Caco-2 (cell line): ENCODE results near the gene SCN9A. TPM values are rescaled to one million over a fixed set of nuclear protein-coding genes. Genes with fewer than 3 reads are reported as not detected.
A peak's percentile ranks its signal among the peaks of the same experiment; 100 is the strongest.

Experiments used
- BruUV-seq: library from RNA; stranded (reverse); fragments of 400-500 nt; replicated peaks from 2 replicates; lab custom pipeline; 2021; lab: Mats Ljungman, UMichigan
- CTCF ChIA-PET: fragments of 300-600 bp; sonication (Branson Sonifier 250); formaldehyde crosslinking; loops from one replicate; lab custom pipeline; 2022; ENCODE audit warnings: antibody characterized with exemption; lab: Charles Lee
- POLR2A ChIA-PET: fragments of 300-600 bp; sonication (Branson Sonifier 250); formaldehyde crosslinking; loops from one replicate; lab custom pipeline; 2022; ENCODE audit warnings: antibody characterized with exemption; lab: Charles Lee
- DNase-seq, 2 experiments: peaks; one replicate each; pipeline versions ENCODE4 v3.0.0 to v3.0.0-alpha.2; 2020 to 2022
- H3K27me3 ChIP-seq: replicated peaks from 2 replicates; pipeline ENCODE4 v1.6.0; 2011; ENCODE audit warnings: low read length; ENCODE audit not compliant: control insufficient read depth, insufficient read depth
- H3K36me3 ChIP-seq: 2 replicates; pipeline ENCODE4 v1.5.1; 2011; ENCODE audit warnings: low read length; ENCODE audit not compliant: control insufficient read depth, insufficient read depth
- H3K4me1 ChIP-seq: fragments of 250-450 bp; sonication (Bioruptor Pico); 2 replicates; pipeline ENCODE4 v1.5.1; 2020; ENCODE audit warnings: mild to moderate bottlenecking
- H3K4me3 ChIP-seq: 2 replicates; pipeline ENCODE4 v1.5.1; 2011; ENCODE audit warnings: low read depth, mild to moderate bottlenecking, control low read depth, low read length
- H3K9me3 ChIP-seq: fragments of 250-450 bp; sonication (Bioruptor Pico); 2 replicates; pipeline ENCODE4 v1.5.1; 2020; ENCODE audit warnings: mild to moderate bottlenecking, moderate library complexity
- H3K27ac Mint-ChIP-seq: one replicate; pipeline ENCODE4 v1.8.0; 2022; ENCODE audit warnings: mixed read lengths; ENCODE audit not compliant: unreplicated experiment
- H3K27me3 Mint-ChIP-seq: one replicate; pipeline ENCODE4 v1.8.0; 2022; ENCODE audit warnings: mixed read lengths; ENCODE audit not compliant: insufficient read depth, unreplicated experiment
- H3K36me3 Mint-ChIP-seq: one replicate; pipeline ENCODE4 v1.8.0; 2022; ENCODE audit warnings: mild to moderate bottlenecking, mixed read lengths; ENCODE audit not compliant: insufficient read depth, unreplicated experiment
- H3K4me1 Mint-ChIP-seq: one replicate; pipeline ENCODE4 v1.8.0; 2022; ENCODE audit warnings: low read depth, mixed read lengths; ENCODE audit not compliant: unreplicated experiment
- H3K4me3 Mint-ChIP-seq: one replicate; pipeline ENCODE4 v1.8.0; 2022; ENCODE audit warnings: mild to moderate bottlenecking, moderate library complexity, mixed read lengths; ENCODE audit not compliant: unreplicated experiment
- H3K9me3 Mint-ChIP-seq: one replicate; pipeline ENCODE4 v1.8.0; 2022; ENCODE audit warnings: mixed read lengths; ENCODE audit not compliant: unreplicated experiment
- CTCF ChIP-seq, 2 experiments: fragments of 200-600 bp in 1 of 2; IDR thresholded peaks; 1 replicate in 1 of 2; 2 replicates in 1 of 2; pipeline versions ENCODE4 v1.5.1 to v1.8.0; 2011 to 2022; ENCODE audit warnings: antibody characterized with exemption in 1 of 2, control low read depth in 1 of 2, inconsistent platforms in 1 of 2, low read depth in 1 of 2, low read length in 1 of 2, mild to moderate bottlenecking in 1 of 2, moderate library complexity in 1 of 2; ENCODE audit not compliant: insufficient read depth in 1 of 2, severe bottlenecking in 1 of 2, unreplicated experiment in 1 of 2
- intact Hi-C: fragments of 100-400 bp; cut with micrococcal nuclease; formaldehyde crosslinking; loops from one replicate; pipeline ENCODE4 v1.10.0; 2022; ENCODE audit not compliant: unreplicated experiment
- total RNA-seq: library from RNA; stranded (reverse); gene quantifications from 2 replicates; pipeline ENCODE4 v1.2.3, GENCODE V29; 2022

Gene SCN9A
- total RNA-seq, 1 experiment from 2014 or later: 18.5 TPM

DNA sequence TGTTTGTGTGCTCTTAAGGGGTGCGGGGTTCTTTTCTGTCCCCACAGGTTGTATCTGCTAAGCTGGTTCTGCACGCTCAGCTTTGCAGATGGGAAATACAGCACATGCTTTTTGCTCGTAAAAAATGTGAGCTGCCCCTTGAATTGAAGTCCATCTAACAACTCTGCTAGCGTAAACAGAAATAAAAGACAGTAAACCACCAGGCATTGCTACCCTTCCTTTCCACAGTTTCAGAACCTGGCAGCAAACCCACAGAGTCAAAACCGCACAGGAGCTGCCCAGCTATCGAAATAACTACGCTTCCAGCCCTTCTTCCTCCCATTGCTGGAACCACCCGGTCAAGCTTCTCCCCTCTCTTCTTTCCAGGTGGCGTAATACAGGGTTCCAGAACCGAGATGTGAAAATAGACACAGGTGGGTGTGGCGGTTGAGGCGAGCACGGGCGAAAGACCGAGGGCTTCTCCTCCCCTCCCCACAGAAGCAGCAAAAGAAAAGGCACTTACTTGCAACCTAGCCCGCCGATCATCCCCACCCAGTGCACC lies 479 bp downstream of the SCN9A start:
- no peak for TF ChIP-seq CTCF (IDR thresholded peaks at IDR 0.05; ENCODE audit: insufficient read depth in 1 of 2, low read depth in 1 of 2, low read length in 1 of 2, severe bottlenecking in 1 of 2, unreplicated experiment in 1 of 2)
- Mint-ChIP-seq H3K4me1 (peaks cover 18% of the 10 kb centered on the region), H3K4me3 (peak overlapping the region; percentile 78), H3K27ac (peak overlapping the region; percentile 5), H3K9me3 (no peaks in the 10 kb centered on the region), H3K27me3 (no peaks in the 10 kb centered on the region), H3K36me3 (no peaks in the 10 kb centered on the region)
- no peaks in the 10 kb centered on the region for H3K9me3 ChIP-seq
- POLR2A ChIA-PET: no interaction called here
- intact Hi-C loops: no loop called here
- no peaks in the 10 kb centered on the region for H3K36me3 ChIP-seq
- H3K4me3 ChIP-seq: peak overlapping the region; percentile 65
- DNase-seq: no peak
- H3K4me1 ChIP-seq: peaks cover 30% of the 10 kb centered on the region; the same call in 1 of the 2 replicates
- H3K27me3 ChIP-seq: no peaks in the 10 kb centered on the region; the same call in 1 of the 2 replicates
- CTCF ChIA-PET: interaction anchor here (1.0 to 2.1 kb wide), 4 partner anchors 10 to 44 kb away, joined by 3 to 7 read pairs (median 4); no protein-coding TSS in a partner anchor
- BruUV-seq: TSS peak; percentile 77

DNA sequence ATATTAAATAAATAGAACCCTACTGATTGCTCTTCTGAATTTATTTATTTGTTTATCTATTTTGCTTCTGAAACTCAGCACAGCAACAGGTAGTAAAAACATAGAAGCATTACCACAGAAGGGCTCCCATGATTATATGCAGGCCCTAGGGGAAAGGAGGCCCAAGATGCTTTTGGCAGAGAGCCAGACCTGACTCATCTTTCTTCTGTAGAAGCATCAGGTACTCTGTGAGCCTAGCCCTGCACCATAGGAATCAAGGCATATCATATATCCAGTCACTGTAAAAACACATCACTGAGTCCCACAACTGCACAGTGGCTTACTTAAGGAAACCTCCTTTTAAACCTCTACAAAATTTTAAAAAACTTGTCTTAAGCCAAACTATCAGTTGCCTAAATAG lies 1.8 kb downstream of the SCN9A start:
- Histone ChIP-seq H3K4me3 (no peak overlapping the region), H3K36me3 (no peaks in the 10 kb centered on the region)

GRCh38 chr2:166373539-166373938 lies 2.2 kb downstream of the SCN9A start:
- no peak for TF ChIP-seq CTCF (IDR thresholded peaks at IDR 0.05; ENCODE audit: insufficient read depth in 1 of 2, low read depth in 1 of 2, low read length in 1 of 2, severe bottlenecking in 1 of 2, unreplicated experiment in 1 of 2)
- CTCF ChIA-PET: no interaction called here
- intact Hi-C loops: no loop called here

More for the DNA sequence above, 1.8 kb downstream of the SCN9A start:
- DNase-seq: no peak
- H3K4me1 Mint-ChIP-seq: peaks cover 18% of the 10 kb centered on the region
- peaks cover 30% of the 10 kb centered on the region; the same call in 1 of the 2 replicates for H3K4me1 ChIP-seq
- CTCF ChIA-PET: interaction anchor here (2.1 kb wide), 1 partner anchor 13 kb away, joined by 7 read pairs; no protein-coding TSS in a partner anchor
- H3K9me3 ChIP-seq: no peaks in the 10 kb centered on the region
- BruUV-seq: no TSS peak
- no peaks in the 10 kb centered on the region for H3K27me3 Mint-ChIP-seq
- no peaks in the 10 kb centered on the region for H3K36me3 Mint-ChIP-seq
- no peak for TF ChIP-seq CTCF (IDR thresholded peaks at IDR 0.05; ENCODE audit: insufficient read depth in 1 of 2, low read depth in 1 of 2, low read length in 1 of 2, severe bottlenecking in 1 of 2, unreplicated experiment in 1 of 2)
- POLR2A ChIA-PET: no interaction called here
- no peaks in the 10 kb centered on the region; the same call in 1 of the 2 replicates for H3K27me3 ChIP-seq
- H3K9me3 Mint-ChIP-seq: no peaks in the 10 kb centered on the region
- no peak overlapping the region for H3K27ac Mint-ChIP-seq
- intact Hi-C loops: no loop called here
- H3K4me3 Mint-ChIP-seq: no peak overlapping the region

More at GRCh38 chr2:166373539-166373938, 2.2 kb downstream of the SCN9A start:
- Histone ChIP-seq H3K9me3 (no peaks in the 10 kb centered on the region), H3K27me3 (no peaks in the 10 kb centered on the region; the same call in 1 of the 2 replicates), H3K36me3 (no peaks in the 10 kb centered on the region), H3K4me1 (peaks cover 30% of the 10 kb centered on the region; the same call in 1 of the 2 replicates), H3K4me3 (no peak overlapping the region)
- Mint-ChIP-seq H3K27ac (peak overlapping the region; percentile 31), H3K9me3 (no peaks in the 10 kb centered on the region), H3K27me3 (no peaks in the 10 kb centered on the region), H3K4me3 (peak overlapping the region; percentile 3), H3K36me3 (no peaks in the 10 kb centered on the region), H3K4me1 (peaks cover 18% of the 10 kb centered on the region)
- no peak for DNase-seq
- POLR2A ChIA-PET: no interaction called here
- BruUV-seq: no TSS peak
